Measurements from ENCODE around the gene NT5C3A. TPM values are rescaled to one million over a fixed set of nuclear protein-coding genes. Genes with fewer than 3 reads are reported as not detected.

Gene NT5C3A
- total RNA-seq, 1 donor from 2014 or later, result 30.9 TPM

GRCh38 chr7:33093266-33093665, 30.7 kb upstream of the NT5C3A start:
- H3K36me3 Mint-ChIP-seq, result peaks cover 12% of the 10 kb centered on the region
- H3K27ac Mint-ChIP-seq, result no peak overlapping the region

GRCh38 chr7:33091641-33092191, 29.1 kb upstream of the NT5C3A start:
- H3K27ac Mint-ChIP-seq, result no peak overlapping the region
- peaks cover 6% of the 10 kb centered on the region for H3K36me3 Mint-ChIP-seq
- no peak for TF ChIP-seq CTCF (conservative IDR thresholded peaks at IDR 0.05)
- no peaks in the 10 kb centered on the region for H3K4me1 Mint-ChIP-seq (ENCODE audit: unreplicated experiment)
- no peaks in the 10 kb centered on the region for H3K9me3 Mint-ChIP-seq
- DNase-seq (ENCODE audit: extremely low spot score, unreplicated experiment), result no peak
- no peaks in the 10 kb centered on the region for H3K27me3 Mint-ChIP-seq
- no peak overlapping the region for H3K4me3 Mint-ChIP-seq

More at GRCh38 chr7:33093266-33093665, 30.7 kb upstream of the NT5C3A start:
- Mint-ChIP-seq H3K4me3 (no peak overlapping the region), H3K27me3 (no peaks in the 10 kb centered on the region), H3K9me3 (no peaks in the 10 kb centered on the region), H3K4me1 (ENCODE audit: unreplicated experiment) (no peaks in the 10 kb centered on the region)
- DNase-seq (ENCODE audit: extremely low spot score, unreplicated experiment), result no peak
- no peak for TF ChIP-seq CTCF (conservative IDR thresholded peaks at IDR 0.05)

- Mint-ChIP-seq H3K27ac (no peak overlapping the region), H3K4me3 (no peak overlapping the region), H3K9me3 (no peaks in the 10 kb centered on the region), H3K36me3 (peaks cover 6% of the 10 kb centered on the region), H3K4me1 (ENCODE audit: unreplicated experiment) (no peaks in the 10 kb centered on the region), H3K27me3 (no peaks in the 10 kb centered on the region)
- DNase-seq (ENCODE audit: extremely low spot score, unreplicated experiment), result no peak
- no peak for TF ChIP-seq CTCF (conservative IDR thresholded peaks at IDR 0.05)
Measured at GRCh38 chr7:33091111-33091531, 28.5 kb upstream of the NT5C3A start.

DNA sequence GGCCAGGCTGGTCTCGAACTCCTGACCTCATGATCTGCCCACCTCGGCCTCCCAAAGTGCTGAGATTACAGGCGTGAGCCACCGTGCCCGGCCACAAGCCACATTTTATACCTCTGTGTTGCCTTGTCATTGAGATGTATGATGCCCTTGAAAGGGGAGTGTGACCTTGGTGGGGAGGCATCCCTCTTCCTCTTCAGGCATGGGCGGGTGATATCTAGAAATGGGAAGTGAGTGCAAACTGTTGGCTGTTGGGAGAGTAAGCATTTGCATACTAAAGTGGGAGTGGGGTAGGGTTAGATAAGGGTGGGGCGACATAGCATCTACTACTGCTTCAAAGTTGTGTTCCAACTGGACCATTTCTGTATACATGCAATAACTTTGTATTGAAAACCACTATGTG, 26.6 kb upstream of the NT5C3A start:
- H3K36me3 Mint-ChIP-seq, result peaks cover 6% of the 10 kb centered on the region
- H3K27ac Mint-ChIP-seq, result no peak overlapping the region
- H3K27me3 Mint-ChIP-seq, result no peaks in the 10 kb centered on the region
- TF ChIP-seq CTCF (conservative IDR thresholded peaks at IDR 0.05), result no peak
- H3K4me1 Mint-ChIP-seq (ENCODE audit: unreplicated experiment), result no peaks in the 10 kb centered on the region
- no peak overlapping the region for H3K4me3 Mint-ChIP-seq
- H3K9me3 Mint-ChIP-seq, result no peaks in the 10 kb centered on the region
- no peak for DNase-seq (ENCODE audit: extremely low spot score, unreplicated experiment)

DNA sequence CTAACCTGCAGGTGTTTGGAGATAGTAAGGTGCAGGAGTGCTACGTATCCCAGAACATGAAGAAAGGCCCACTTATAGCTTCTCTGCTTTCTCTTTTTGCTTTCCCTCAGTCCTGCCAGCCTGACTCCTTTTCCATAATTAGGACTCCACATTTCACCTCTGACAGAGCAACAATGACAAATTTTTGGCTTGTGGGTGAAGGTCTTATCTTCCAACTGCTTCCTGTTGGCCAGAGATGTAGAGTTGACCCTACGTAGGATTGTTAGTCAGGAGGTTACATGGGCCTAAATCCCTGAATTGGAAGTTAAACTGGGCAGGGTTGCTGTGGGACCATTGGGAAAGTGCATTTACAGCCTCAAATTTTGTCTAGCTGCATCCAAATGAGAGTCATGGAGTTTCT, 25.3 kb upstream of the NT5C3A start:
- no peak overlapping the region for H3K4me3 Mint-ChIP-seq
- TF ChIP-seq CTCF (conservative IDR thresholded peaks at IDR 0.05), result no peak
- no peaks in the 10 kb centered on the region for H3K4me1 Mint-ChIP-seq (ENCODE audit: unreplicated experiment)
- no peak overlapping the region for H3K27ac Mint-ChIP-seq
- no peaks in the 10 kb centered on the region for H3K9me3 Mint-ChIP-seq
- no peaks in the 10 kb centered on the region for H3K27me3 Mint-ChIP-seq
- peaks cover 5% of the 10 kb centered on the region for H3K36me3 Mint-ChIP-seq
- DNase-seq (ENCODE audit: extremely low spot score, unreplicated experiment), result no peak

DNA sequence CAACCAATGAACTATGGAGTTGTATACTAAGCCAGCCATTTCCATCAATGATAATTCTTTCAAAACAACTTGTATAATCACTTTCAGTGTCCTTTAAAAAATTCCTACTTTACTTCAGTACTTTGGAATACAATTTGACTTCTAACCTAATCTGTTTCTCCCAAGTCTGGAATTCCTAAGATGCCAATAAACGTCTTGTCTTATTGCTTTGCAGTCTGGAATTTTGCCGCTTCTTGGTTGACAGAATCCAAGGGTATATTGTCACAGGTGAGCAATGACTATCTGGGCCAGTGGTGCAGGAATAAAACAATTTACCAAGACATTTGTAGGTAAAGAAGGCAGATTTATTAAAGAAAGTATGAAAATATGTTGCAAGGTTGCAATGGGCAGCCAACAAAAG, 24.8 kb upstream of the NT5C3A start:
- Mint-ChIP-seq H3K27me3 (no peaks in the 10 kb centered on the region), H3K4me1 (ENCODE audit: unreplicated experiment) (no peaks in the 10 kb centered on the region), H3K27ac (no peak overlapping the region), H3K9me3 (no peaks in the 10 kb centered on the region), H3K36me3 (no peaks in the 10 kb centered on the region), H3K4me3 (no peak overlapping the region)
- no peak for DNase-seq (ENCODE audit: extremely low spot score, unreplicated experiment)
- TF ChIP-seq CTCF (conservative IDR thresholded peaks at IDR 0.05), result no peak
